ENCODE results near the gene BTBD9. TPM values are rescaled to one million over a fixed set of nuclear protein-coding genes. Genes with fewer than 3 reads are reported as not detected.

Gene BTBD9
- total RNA-seq, 4 donors from 2014 or later = 5.5 to 14.1 (median 6.3) TPM

DNA sequence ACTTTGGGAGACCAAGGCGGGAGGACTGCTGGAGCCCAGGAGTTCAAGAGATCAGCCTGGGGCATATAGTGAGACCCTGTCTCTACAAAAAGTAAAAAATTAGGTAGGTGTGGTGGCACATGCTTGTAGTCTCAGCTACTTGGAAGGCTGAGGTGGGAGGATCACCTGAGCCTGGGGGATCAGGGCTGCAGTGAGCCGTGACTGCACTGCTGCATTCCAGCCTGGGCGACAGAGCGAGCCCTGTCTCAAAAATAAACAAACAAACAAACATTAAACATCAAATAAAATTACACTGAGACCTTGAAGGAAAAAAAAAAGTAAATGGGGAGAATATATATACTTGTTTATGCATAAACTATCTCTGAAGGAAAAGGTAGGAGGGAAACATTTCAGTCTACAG is 432.4 kb downstream of the BTBD9 start:
- H3K27me3 ChIP-seq = no peaks in the 10 kb centered on the region
- no peaks in the 10 kb centered on the region for H3K36me3 ChIP-seq
- H3K9me3 ChIP-seq = no peaks in the 10 kb centered on the region
- in situ Hi-C loops (cut with MboI; ENCODE audit: low sequenced_read_pairs in 4 of 4) = no loop called here
- intact Hi-C loops (cut with DNase I; ENCODE audit: low total_unique reads) = no loop called here
- H3K4me3 ChIP-seq = no peak overlapping the region
- H3K4me1 ChIP-seq = peaks cover 4 to 10% of the 10 kb centered on the region in 2 donors
- ATAC-seq (no peak), DNase-seq (no peak)
- TF ChIP-seq, protein P1, sequence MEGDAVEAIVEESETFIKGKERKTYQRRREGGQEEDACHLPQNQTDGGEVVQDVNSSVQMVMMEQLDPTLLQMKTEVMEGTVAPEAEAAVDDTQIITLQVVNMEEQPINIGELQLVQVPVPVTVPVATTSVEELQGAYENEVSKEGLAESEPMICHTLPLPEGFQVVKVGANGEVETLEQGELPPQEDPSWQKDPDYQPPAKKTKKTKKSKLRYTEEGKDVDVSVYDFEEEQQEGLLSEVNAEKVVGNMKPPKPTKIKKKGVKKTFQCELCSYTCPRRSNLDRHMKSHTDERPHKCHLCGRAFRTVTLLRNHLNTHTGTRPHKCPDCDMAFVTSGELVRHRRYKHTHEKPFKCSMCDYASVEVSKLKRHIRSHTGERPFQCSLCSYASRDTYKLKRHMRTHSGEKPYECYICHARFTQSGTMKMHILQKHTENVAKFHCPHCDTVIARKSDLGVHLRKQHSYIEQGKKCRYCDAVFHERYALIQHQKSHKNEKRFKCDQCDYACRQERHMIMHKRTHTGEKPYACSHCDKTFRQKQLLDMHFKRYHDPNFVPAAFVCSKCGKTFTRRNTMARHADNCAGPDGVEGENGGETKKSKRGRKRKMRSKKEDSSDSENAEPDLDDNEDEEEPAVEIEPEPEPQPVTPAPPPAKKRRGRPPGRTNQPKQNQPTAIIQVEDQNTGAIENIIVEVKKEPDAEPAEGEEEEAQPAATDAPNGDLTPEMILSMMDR (IDR thresholded peaks at IDR 0.05 in 4 of 5, conservative IDR thresholded peaks at IDR 0.05 in 1 of 5) = no peak
- TF ChIP-seq POLR2A (IDR thresholded peaks at IDR 0.05) = no peak
- H3K27ac ChIP-seq = no peak overlapping the region

DNA sequence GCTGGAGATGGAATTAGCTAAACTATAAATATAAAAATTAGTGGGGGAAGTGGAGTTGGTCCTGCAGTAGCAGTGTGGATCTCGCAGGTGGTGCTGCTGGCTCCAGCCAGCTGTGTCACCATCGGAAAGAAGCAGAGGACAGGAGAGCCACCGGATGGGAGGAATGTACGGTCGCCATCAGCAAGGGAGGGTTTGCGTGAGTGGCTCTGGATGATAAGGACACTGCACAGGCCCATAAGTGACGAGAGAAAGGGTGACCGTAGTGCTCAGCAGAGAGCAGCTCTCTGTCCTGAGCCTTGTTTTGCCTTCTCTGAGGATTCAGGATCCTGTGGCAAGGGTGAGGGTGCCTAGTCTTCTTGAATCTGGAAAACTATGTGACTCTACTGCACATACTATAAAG is 441.5 kb downstream of the BTBD9 start:
- no peak for DNase-seq
- H3K4me3 ChIP-seq = no peak overlapping the region
- TF ChIP-seq POLR2A (IDR thresholded peaks at IDR 0.05) = no peak
- TF ChIP-seq, protein P1 (IDR thresholded peaks at IDR 0.05 in 4 of 5, conservative IDR thresholded peaks at IDR 0.05 in 1 of 5) = no peak
- intact Hi-C loops (cut with DNase I; ENCODE audit: low total_unique reads) = no loop called here
- in situ Hi-C loops (cut with MboI; ENCODE audit: low sequenced_read_pairs in 4 of 4) = loop anchor here in 1 of 4 donors (25.0 kb wide), 1 partner anchor 289 kb away; no protein-coding TSS in a partner anchor
- no peaks in the 10 kb centered on the region for H3K4me1 ChIP-seq
- no peaks in the 10 kb centered on the region for H3K36me3 ChIP-seq
- no peaks in the 10 kb centered on the region for H3K27me3 ChIP-seq
- no peak overlapping the region for H3K27ac ChIP-seq
- H3K9me3 ChIP-seq = no peaks in the 10 kb centered on the region
- no peak for ATAC-seq

- no peak overlapping the region for H3K4me3 ChIP-seq
- in situ Hi-C loops (cut with MboI; ENCODE audit: low sequenced_read_pairs in 4 of 4) = loop anchor here in 1 of 4 donors (25.0 kb wide), 1 partner anchor 292 kb away; no protein-coding TSS in a partner anchor
- intact Hi-C loops (cut with DNase I; ENCODE audit: low total_unique reads) = no loop called here
Measured at GRCh38 chr6:38195113-38195635, 444.6 kb downstream of the BTBD9 start.

GRCh38 chr6:38194589-38194988 is 445.1 kb downstream of the BTBD9 start:
- in situ Hi-C loops (cut with MboI; ENCODE audit: low sequenced_read_pairs in 4 of 4) = loop anchor here in 1 of 4 donors (25.0 kb wide), 1 partner anchor 293 kb away; no protein-coding TSS in a partner anchor
- intact Hi-C loops (cut with DNase I; ENCODE audit: low total_unique reads) = no loop called here

More at GRCh38 chr6:38195113-38195635, 444.6 kb downstream of the BTBD9 start:
- Histone ChIP-seq H3K36me3 (no peaks in the 10 kb centered on the region), H3K4me1 (no peaks in the 10 kb centered on the region), H3K27me3 (no peaks in the 10 kb centered on the region), H3K9me3 (no peaks in the 10 kb centered on the region), H3K27ac (no peak overlapping the region)
- TF ChIP-seq, protein P1 (IDR thresholded peaks at IDR 0.05 in 4 of 5, conservative IDR thresholded peaks at IDR 0.05 in 1 of 5) = no peak
- no peak for TF ChIP-seq POLR2A (IDR thresholded peaks at IDR 0.05)
- no peak for DNase-seq
- no peak for ATAC-seq

More at GRCh38 chr6:38194589-38194988, 445.1 kb downstream of the BTBD9 start:
- TF ChIP-seq, protein P1 (IDR thresholded peaks at IDR 0.05 in 4 of 5, conservative IDR thresholded peaks at IDR 0.05 in 1 of 5) = no peak
- TF ChIP-seq POLR2A (IDR thresholded peaks at IDR 0.05) = no peak
- no peaks in the 10 kb centered on the region for H3K4me1 ChIP-seq
- no peaks in the 10 kb centered on the region for H3K9me3 ChIP-seq
- H3K27me3 ChIP-seq = no peaks in the 10 kb centered on the region
- DNase-seq = no peak
- no peak overlapping the region for H3K4me3 ChIP-seq
- H3K36me3 ChIP-seq = no peaks in the 10 kb centered on the region
- H3K27ac ChIP-seq = no peak overlapping the region
- no peak for ATAC-seq
